GM12872 (cell line): Measurements from ENCODE around the gene FOXB1.

Experiments used
- TF ChIP-seq, protein P1 (sequence below): IDR thresholded peaks from 3 replicates; pipeline ENCODE4 v1.5.1; 2011; ENCODE audit warnings: low read depth, mild to moderate bottlenecking, low read length, moderate library complexity; ENCODE audit not compliant: insufficient read depth

Gene FOXB1

DNA sequence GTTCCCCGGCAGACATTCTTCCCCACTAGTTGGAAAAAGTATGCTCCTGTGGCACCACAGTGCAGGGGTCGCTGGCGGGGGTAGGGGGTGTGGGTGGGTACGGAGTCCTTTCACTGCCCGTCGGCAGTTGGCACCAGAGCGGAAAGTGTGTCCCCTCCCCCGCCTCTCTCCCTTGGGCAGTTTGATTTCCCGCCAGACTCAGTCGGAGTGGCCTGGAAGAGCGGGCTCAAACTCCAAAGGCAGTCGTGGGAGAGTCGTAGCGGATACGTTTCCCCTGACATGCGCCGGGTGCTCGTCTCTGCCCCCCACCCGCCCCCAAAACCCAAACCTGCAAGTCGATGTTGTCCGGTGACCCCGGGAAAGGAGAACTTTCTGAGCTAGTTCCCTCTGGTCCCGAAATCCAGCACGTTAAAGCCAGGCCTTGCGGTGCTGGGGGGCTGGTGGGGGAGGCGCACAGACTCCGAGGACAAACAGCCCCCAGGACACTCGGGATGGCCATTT lies 4.4 kb upstream of the FOXB1 start:
- TF ChIP-seq, protein P1, sequence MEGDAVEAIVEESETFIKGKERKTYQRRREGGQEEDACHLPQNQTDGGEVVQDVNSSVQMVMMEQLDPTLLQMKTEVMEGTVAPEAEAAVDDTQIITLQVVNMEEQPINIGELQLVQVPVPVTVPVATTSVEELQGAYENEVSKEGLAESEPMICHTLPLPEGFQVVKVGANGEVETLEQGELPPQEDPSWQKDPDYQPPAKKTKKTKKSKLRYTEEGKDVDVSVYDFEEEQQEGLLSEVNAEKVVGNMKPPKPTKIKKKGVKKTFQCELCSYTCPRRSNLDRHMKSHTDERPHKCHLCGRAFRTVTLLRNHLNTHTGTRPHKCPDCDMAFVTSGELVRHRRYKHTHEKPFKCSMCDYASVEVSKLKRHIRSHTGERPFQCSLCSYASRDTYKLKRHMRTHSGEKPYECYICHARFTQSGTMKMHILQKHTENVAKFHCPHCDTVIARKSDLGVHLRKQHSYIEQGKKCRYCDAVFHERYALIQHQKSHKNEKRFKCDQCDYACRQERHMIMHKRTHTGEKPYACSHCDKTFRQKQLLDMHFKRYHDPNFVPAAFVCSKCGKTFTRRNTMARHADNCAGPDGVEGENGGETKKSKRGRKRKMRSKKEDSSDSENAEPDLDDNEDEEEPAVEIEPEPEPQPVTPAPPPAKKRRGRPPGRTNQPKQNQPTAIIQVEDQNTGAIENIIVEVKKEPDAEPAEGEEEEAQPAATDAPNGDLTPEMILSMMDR = no peak

- TF ChIP-seq, protein P1 = no peak
These were observed 3.8 kb upstream of the FOXB1 start for GRCh38 chr15:60000113-60000823.

DNA sequence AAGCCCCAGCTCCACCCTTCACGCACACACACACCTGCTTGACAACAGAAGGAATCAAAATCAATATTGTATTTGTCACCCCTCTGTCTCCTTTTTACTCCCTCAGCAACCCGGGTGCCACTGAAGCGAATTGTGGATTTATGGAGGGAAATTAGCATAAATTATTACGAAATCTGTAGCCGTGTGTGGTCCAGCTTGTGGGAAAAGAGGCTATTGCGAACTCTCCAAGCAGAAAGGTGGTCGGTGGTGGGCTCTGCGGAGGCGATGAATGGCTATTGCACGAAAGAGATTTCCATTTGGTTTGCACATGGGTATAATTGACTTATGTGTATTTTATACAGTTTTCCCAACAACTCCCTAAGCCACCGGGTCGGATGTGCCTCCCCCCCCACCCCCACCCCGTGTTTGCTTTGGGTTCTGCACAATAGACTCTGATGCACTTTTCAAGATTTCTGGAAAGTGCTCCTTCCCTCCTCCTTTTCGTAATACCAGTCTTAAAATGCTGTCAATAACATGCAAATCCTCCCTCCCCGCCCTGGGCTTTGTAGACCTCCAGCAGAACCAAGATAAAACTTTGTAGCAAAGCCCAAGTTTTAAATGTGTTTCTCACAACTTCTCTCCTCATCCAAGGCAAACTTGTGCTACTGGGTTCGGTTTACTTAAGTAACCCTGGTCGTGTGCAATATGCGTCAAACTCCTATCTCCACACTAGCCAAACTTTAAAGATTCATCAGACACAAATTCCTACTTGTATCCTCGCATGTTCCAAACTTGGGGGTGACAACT lies 3.1 kb upstream of the FOXB1 start:
- TF ChIP-seq, protein P1 = no peak

- TF ChIP-seq, protein P1 = no peak
These were observed 2.2 kb upstream of the FOXB1 start for GRCh38 chr15:60001610-60002527.

DNA sequence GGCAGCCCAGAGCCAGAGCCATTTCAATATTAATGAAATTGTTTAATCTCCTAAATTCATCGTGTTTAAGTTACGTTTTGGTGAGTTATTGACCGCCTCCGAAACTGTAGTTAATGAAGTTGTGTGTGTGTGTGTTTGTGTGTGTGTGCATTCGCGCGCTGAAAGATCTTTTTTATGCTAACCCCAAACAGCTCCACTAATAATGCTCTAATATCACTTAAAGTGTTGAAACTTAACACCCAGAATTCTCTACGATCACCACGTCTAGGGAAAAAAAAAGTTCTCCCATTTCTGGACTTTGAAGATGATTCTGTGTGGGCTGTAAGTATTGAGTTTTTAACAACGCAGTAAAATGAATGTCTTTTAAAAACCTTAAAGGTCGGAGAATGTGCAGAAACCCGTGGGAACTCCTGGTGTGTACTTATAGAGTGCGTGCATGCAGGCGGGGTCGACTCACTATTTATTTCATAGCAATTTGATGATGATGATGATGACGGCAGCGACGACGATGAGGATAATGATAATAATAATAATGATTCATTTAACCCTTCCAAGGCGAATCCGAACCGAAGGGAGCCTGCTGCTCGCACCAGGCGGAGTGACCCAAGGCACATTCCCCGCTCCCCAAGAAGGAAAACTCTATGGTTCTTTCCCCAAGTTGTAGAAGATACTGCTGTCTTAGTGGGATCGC lies 1.4 kb upstream of the FOXB1 start:
- TF ChIP-seq, protein P1 = no peak

- TF ChIP-seq, protein P1 = no peak
These were observed 685 bp upstream of the FOXB1 start for GRCh38 chr15:60003243-60004008.
